HG02973 (cell line): ENCODE data around the gene PRR15L.
A peak's percentile ranks its signal among the peaks of the same experiment; 100 is the strongest.
"Not testable (repeated sequence)": the region's sequence is repeated elsewhere in the genome, so short reads cannot be mapped to it uniquely, and the experiment has no call there.

Experiments
- ATAC-seq: cut with Tn5 transposase; IDR thresholded peaks from one replicate; pipeline ENCODE4 v1.9.1; 2021; ENCODE audit warnings: moderate library complexity; ENCODE audit not compliant: unreplicated experiment

Gene PRR15L

GRCh38 chr17:47941246-47942095 lies 16.2 kb downstream of the PRR15L start, which contains the start of gene PNPO:
PNPO (plus strand) TSS chr17:47941571; CDS start chr17:47941676, 105 bp downstream.
- peak; percentile 90 for ATAC-seq

- no peak for ATAC-seq
Measured at GRCh38 chr17:47937941-47938340, 19.7 kb downstream of the PRR15L start.

- no peak for ATAC-seq
Measured at GRCh38 chr17:47935961-47936360, 21.7 kb downstream of the PRR15L start.

- ATAC-seq: not testable (repeated sequence)
Measured at GRCh38 chr17:47935468-47935867, 22.2 kb downstream of the PRR15L start.

- no peak for ATAC-seq
Measured at GRCh38 chr17:47934856-47935255, 22.8 kb downstream of the PRR15L start.

- ATAC-seq: no peak
Measured at GRCh38 chr17:47931848-47932247, 25.8 kb downstream of the PRR15L start.

- ATAC-seq: no peak
Measured at GRCh38 chr17:47929218-47930000, 28.3 kb downstream of the PRR15L start.

GRCh38 chr17:47928415-47928814 lies 29.3 kb downstream of the PRR15L start:
- no peak for ATAC-seq

- ATAC-seq: no peak
Measured at GRCh38 chr17:47927821-47928400, 29.8 kb downstream of the PRR15L start.

GRCh38 chr17:47925678-47925988 lies 32.0 kb downstream of the PRR15L start:
- no peak for ATAC-seq

- no peak for ATAC-seq
Measured at GRCh38 chr17:47924785-47925677, 32.7 kb downstream of the PRR15L start.

GRCh38 chr17:47919889-47920288 lies 37.8 kb downstream of the PRR15L start:
- not testable (repeated sequence) for ATAC-seq

- no peak for ATAC-seq
Measured at GRCh38 chr17:47918991-47919390, 38.7 kb downstream of the PRR15L start.

GRCh38 chr17:47918006-47918405 lies 39.7 kb downstream of the PRR15L start:
- ATAC-seq: no peak

- no peak for ATAC-seq
Measured at GRCh38 chr17:47917581-47917980, 40.1 kb downstream of the PRR15L start.

- ATAC-seq: no peak
Measured at GRCh38 chr17:47916489-47917208, 41.0 kb downstream of the PRR15L start.

GRCh38 chr17:47915776-47916398 lies 41.8 kb downstream of the PRR15L start:
- ATAC-seq: no peak

GRCh38 chr17:47914306-47914948 lies 43.3 kb downstream of the PRR15L start:
- no peak for ATAC-seq

GRCh38 chr17:47913050-47913449 lies 44.6 kb downstream of the PRR15L start:
- no peak for ATAC-seq
